HepG2 (cell line): ENCODE results near the gene ASIC3. TPM values are rescaled to one million over a fixed set of nuclear protein-coding genes. Genes with fewer than 3 reads are reported as not detected.

Experiments used
- ATAC-seq: fragments of 200-7000 bp; cut with Tn5 transposase; 3 replicates; pipeline ENCODE4 v1.9.1; 2020; ENCODE audit warnings: mild to moderate bottlenecking, moderate library complexity
- BruUV-seq: library from RNA; stranded (reverse); fragments of 400-500 nt; replicated peaks from 2 replicates; lab custom pipeline; 2021; lab: Mats Ljungman, UMichigan
- CTCF ChIA-PET: fragments of 300-600 bp; formaldehyde crosslinking; extraction: SDS; loops from one replicate; lab custom pipeline; 2021; ENCODE audit warnings: low total read pairs, inconsistent platforms, low intra/inter-chr PET ratio; lab: Yijun Ruan, JAX
- POLR2A ChIA-PET: fragments of 350-600 bp; sonication (Branson Sonifier 250); formaldehyde crosslinking; loops from one replicate; lab custom pipeline; 2020; ENCODE audit warnings: antibody characterized with exemption, inconsistent platforms; lab: Yijun Ruan, JAX
- DNase-seq: peaks from one replicate; pipeline ENCODE4 v3.0.0-alpha.2; 2015; ENCODE audit warnings: low spot score
- FAIRE-seq: peaks from 3 replicates; lab custom pipeline; 2011; peaks lifted over from hg19 to GRCh38; lab: Jason Lieb, UNC
- H2AFZ ChIP-seq: one replicate; pipeline ENCODE4 v1.6.1; 2011; ENCODE audit warnings: low read length, inconsistent platforms
- H3K27ac ChIP-seq: fragments of 300-600 bp; 3 replicates; pipeline ENCODE4 v1.8.0; 2011; ENCODE audit warnings: mixed run types, mild to moderate bottlenecking, mixed read lengths, low read length, inconsistent platforms; ENCODE audit not compliant: insufficient read depth; ENCODE audit errors: extremely low read length
- H3K27me3 ChIP-seq, 2 experiments: fragments of 200-600 bp in 1 of 2; 2 replicates in 1 of 2; 3 replicates in 1 of 2; pipeline versions ENCODE4 v1.6.0 to v1.8.0; 2011; ENCODE audit warnings: low read length in 2 of 2, mild to moderate bottlenecking in 2 of 2, moderate library complexity in 2 of 2, inconsistent platforms in 1 of 2; ENCODE audit not compliant: insufficient read depth in 2 of 2, control insufficient read depth in 1 of 2
- H3K36me3 ChIP-seq, 2 experiments: fragments of 200-600 bp in 1 of 2; replicated peaks in 1 of 2; 2 replicates in 1 of 2; 3 replicates in 1 of 2; pipeline versions ENCODE4 v1.5.1 to v1.8.0; 2011; ENCODE audit warnings: low read length in 2 of 2, inconsistent platforms in 1 of 2; ENCODE audit not compliant: insufficient read depth in 2 of 2, control insufficient read depth in 1 of 2
- H3K4me1 ChIP-seq: 2 replicates; pipeline ENCODE4 v1.5.1; 2012; ENCODE audit warnings: low read length, inconsistent platforms; ENCODE audit not compliant: insufficient read depth
- H3K4me2 ChIP-seq: 2 replicates; pipeline ENCODE4 v1.6.0; 2011; ENCODE audit warnings: low read depth, low read length, inconsistent platforms
- H3K4me3 ChIP-seq, 3 experiments: fragments of 200-600 bp in 1 of 3; sonication (generic), shearing (Covaris generic) in 1 of 3; replicated peaks in 1 of 3; 2 replicates each; pipeline ENCODE4 v1.5.1; 2011 to 2016; ENCODE audit warnings: low read length in 3 of 3, inconsistent platforms in 2 of 3, low read depth in 2 of 3, mild to moderate bottlenecking in 2 of 3, control low read depth in 1 of 3, mixed read lengths in 1 of 3; ENCODE audit not compliant: insufficient read depth in 1 of 3
- H3K79me2 ChIP-seq: one replicate; pipeline ENCODE4 v1.6.1; 2011; ENCODE audit warnings: low read length, inconsistent platforms; ENCODE audit not compliant: insufficient read depth
- H3K9ac ChIP-seq: 2 replicates; pipeline ENCODE4 v1.6.0; 2011; ENCODE audit warnings: mild to moderate bottlenecking, low read depth, low read length, inconsistent platforms; ENCODE audit not compliant: insufficient read depth
- H3K9me3 ChIP-seq: 2 replicates; pipeline ENCODE4 v1.5.1; 2012; ENCODE audit warnings: mild to moderate bottlenecking, low read length
- H4K20me1 ChIP-seq: 2 replicates; pipeline ENCODE4 v1.6.0; 2011; ENCODE audit warnings: inconsistent platforms, mild to moderate bottlenecking, low read length, moderate library complexity; ENCODE audit not compliant: insufficient read depth
- BCL6 ChIP-seq: IDR thresholded peaks from 2 replicates; pipeline ENCODE4 v1.6.1; 2016; ENCODE audit warnings: missing genetic modification reagents, missing compliant biosample characterization
- CREB3 ChIP-seq: sonication (generic); formaldehyde crosslinking; IDR thresholded peaks from 2 replicates; pipeline ENCODE4 v1.5.0; 2020; ENCODE audit warnings: missing genetic modification reagents
- HOXA5 ChIP-seq: sonication (generic); formaldehyde crosslinking; IDR thresholded peaks from 2 replicates; pipeline ENCODE4 v1.4.0; 2020; ENCODE audit warnings: missing genetic modification reagents
- MAZ ChIP-seq, 2 experiments: sonication (generic) in 1 of 2; formaldehyde crosslinking in 1 of 2; IDR thresholded peaks; 2 replicates each; pipeline versions ENCODE4 v1.5.0 to v1.6.1; 2012 to 2020; ENCODE audit warnings: low read depth in 2 of 2, mild to moderate bottlenecking in 2 of 2, borderline replicate concordance in 1 of 2, improper control_type of control experiment in 1 of 2, low read length in 1 of 2, missing genetic modification reagents in 1 of 2, moderate library complexity in 1 of 2
- PHF20 ChIP-seq: sonication (generic); formaldehyde crosslinking; IDR thresholded peaks from 2 replicates; pipeline ENCODE4 v1.5.0; 2020; ENCODE audit warnings: mild to moderate bottlenecking, missing genetic modification reagents
- SNAPC5 ChIP-seq: sonication (generic); formaldehyde crosslinking; IDR thresholded peaks from 2 replicates; pipeline ENCODE4 v1.8.1; 2023; ENCODE audit warnings: mild to moderate bottlenecking, missing genetic modification reagents, borderline replicate concordance
- TCF12 ChIP-seq, 2 experiments: fragments of 450-650 bp in 1 of 2; sonication (generic) in 1 of 2; formaldehyde crosslinking in 1 of 2; IDR thresholded peaks; 2 replicates each; pipeline versions ENCODE4 v1.6.1 to v1.8.0; 2017 to 2022; ENCODE audit warnings: antibody characterized with exemption in 1 of 2, mild to moderate bottlenecking in 1 of 2, missing genetic modification reagents in 1 of 2, moderate library complexity in 1 of 2
- TMF1 ChIP-seq: sonication (generic); formaldehyde crosslinking; IDR thresholded peaks from 2 replicates; pipeline ENCODE4 v1.8.1; 2022; ENCODE audit warnings: low read depth, missing genetic modification reagents
- ZBTB10 ChIP-seq: sonication (generic); formaldehyde crosslinking; IDR thresholded peaks from 2 replicates; pipeline ENCODE4 v1.4.0; 2020; ENCODE audit warnings: missing genetic modification reagents, borderline replicate concordance
- ZFYVE20 ChIP-seq: sonication (generic); formaldehyde crosslinking; IDR thresholded peaks from 2 replicates; pipeline ENCODE4 v1.8.0; 2023; ENCODE audit warnings: low read depth, mild to moderate bottlenecking, moderate library complexity, missing genetic modification reagents, borderline replicate concordance
- ZNF235 ChIP-seq: sonication (generic); formaldehyde crosslinking; IDR thresholded peaks from 2 replicates; pipeline ENCODE4 v1.8.1; 2023; ENCODE audit warnings: mild to moderate bottlenecking, missing genetic modification reagents, borderline replicate concordance
- ZNF570 ChIP-seq: sonication (generic); formaldehyde crosslinking; IDR thresholded peaks from 2 replicates; pipeline ENCODE4 v1.4.0; 2020; ENCODE audit warnings: mild to moderate bottlenecking, missing genetic modification reagents, borderline replicate concordance
- WGBS: methylation state at CpG from one replicate; pipeline ENCODE4 v1.1.6; 2017; ENCODE audit warnings: low lambda C conversion rate; 5-methylcytosine and 5-hydroxymethylcytosine counted together
- in situ Hi-C: cut with HindIII; loops from 2 replicates; pipeline ENCODE4 v1.10.0; 2017; ENCODE audit warnings: low pct_unique_long_range_greater_than_20kb; ENCODE audit not compliant: extremely low pct_ligation_motif_present
- intact Hi-C: fragments of 100-400 bp; cut with micrococcal nuclease; formaldehyde crosslinking; loops from one replicate; pipeline ENCODE4 v1.10.0; 2022; ENCODE audit not compliant: unreplicated experiment
- polyA plus RNA-seq, 8 experiments: library from polyadenylated mRNA; depleted of rRNA in 3 of 8; stranded (reverse) in 7 of 8; unstranded in 1 of 8; fragments of >200 nt; fragmentation: Illumina TruSeq in 4 of 8; extraction: Trizol in 4 of 8; gene quantifications; 2 replicates each; pipeline versions ENCODE4 v1.2.1 to v1.2.3, GENCODE V29; 2011 to 2016; ENCODE audit warnings: low read depth in 4 of 8, missing spikeins in 1 of 8, mixed read lengths in 1 of 8; ENCODE audit not compliant: insufficient read depth in 1 of 8
- total RNA-seq, 5 experiments: library from RNA; depleted of rRNA; stranded (reverse); fragments of >200 nt; fragmentation: Illumina TruSeq; extraction: Trizol; gene quantifications; 2 replicates each; pipeline ENCODE4 v1.2.3, GENCODE V29; 2016; ENCODE audit warnings: low read depth in 1 of 5
- TF ChIP-seq, protein P1 (sequence below): sonication (generic); formaldehyde crosslinking; IDR thresholded peaks from 2 replicates; pipeline ENCODE4 v1.8.1; 2022; ENCODE audit warnings: low read depth, mild to moderate bottlenecking, missing genetic modification reagents
- TF ChIP-seq, protein P2 (sequence below): sonication (generic); formaldehyde crosslinking; IDR thresholded peaks from 2 replicates; pipeline ENCODE4 v1.8.0; 2022; ENCODE audit warnings: mild to moderate bottlenecking, missing genetic modification reagents, moderate library complexity

The ASIC3 gene
- total and polyA plus RNA-seq, 2 of the 13 experiments (the other 11 are each of a cell fraction or from before 2014, with no cell fraction given), result 0.51 TPM; not detected in 1

DNA sequence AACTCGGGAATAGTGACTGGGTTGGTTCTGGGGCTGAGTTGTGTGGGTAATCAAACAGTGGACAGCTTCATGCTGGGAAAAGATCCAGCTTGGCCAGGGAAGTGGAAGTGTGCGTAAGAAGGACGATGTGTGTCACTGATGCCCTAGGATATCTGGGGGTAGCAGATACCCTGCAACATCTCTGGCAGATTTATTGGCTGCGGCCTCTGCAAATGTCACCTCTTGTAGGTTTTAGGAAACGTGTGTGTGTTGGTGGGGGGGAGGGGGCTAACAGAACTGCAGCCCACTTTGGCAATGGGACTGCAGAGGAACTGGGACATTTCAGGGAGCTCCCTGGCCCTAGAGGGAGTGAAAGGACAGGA, 37.0 kb downstream of the ASIC3 start:
- Histone ChIP-seq H3K27ac (no peak overlapping the region), H3K36me3 (peaks cover 0 to 1% of the 10 kb centered on the region in 2 experiments; a peak in 1 of 5 replicates), H3K4me3 (peak overlapping the region in 1 of 3 experiments; percentile 83; a peak in 2 of 6 replicates), H3K9ac (peak overlapping the region; percentile 71; the same call in 1 of the 2 replicates), H3K4me2 (peak overlapping the region; percentile 97), H3K9me3 (no peaks in the 10 kb centered on the region), H3K27me3 (no peaks in the 10 kb centered on the region; a peak in 1 of 5 replicates), H3K4me1 (peaks cover 64% of the 10 kb centered on the region), H3K79me2 (peaks cover 53% of the 10 kb centered on the region), H4K20me1 (peaks cover 22% of the 10 kb centered on the region), H2AFZ (no peak overlapping the region)
- intact Hi-C loops (loop anchor here (10.0 kb wide), 1 partner anchor 159 kb away; the partner anchor contains the start of gene SMARCD3), in situ Hi-C loops (no loop called here)
- no peak for ATAC-seq
- 0 out of 2 replicates have a peak, but pooled peaks have one; percentile 10 for TF ChIP-seq ZNF235 (CRISPR knock-in tag)
- TF ChIP-seq, protein P1, sequence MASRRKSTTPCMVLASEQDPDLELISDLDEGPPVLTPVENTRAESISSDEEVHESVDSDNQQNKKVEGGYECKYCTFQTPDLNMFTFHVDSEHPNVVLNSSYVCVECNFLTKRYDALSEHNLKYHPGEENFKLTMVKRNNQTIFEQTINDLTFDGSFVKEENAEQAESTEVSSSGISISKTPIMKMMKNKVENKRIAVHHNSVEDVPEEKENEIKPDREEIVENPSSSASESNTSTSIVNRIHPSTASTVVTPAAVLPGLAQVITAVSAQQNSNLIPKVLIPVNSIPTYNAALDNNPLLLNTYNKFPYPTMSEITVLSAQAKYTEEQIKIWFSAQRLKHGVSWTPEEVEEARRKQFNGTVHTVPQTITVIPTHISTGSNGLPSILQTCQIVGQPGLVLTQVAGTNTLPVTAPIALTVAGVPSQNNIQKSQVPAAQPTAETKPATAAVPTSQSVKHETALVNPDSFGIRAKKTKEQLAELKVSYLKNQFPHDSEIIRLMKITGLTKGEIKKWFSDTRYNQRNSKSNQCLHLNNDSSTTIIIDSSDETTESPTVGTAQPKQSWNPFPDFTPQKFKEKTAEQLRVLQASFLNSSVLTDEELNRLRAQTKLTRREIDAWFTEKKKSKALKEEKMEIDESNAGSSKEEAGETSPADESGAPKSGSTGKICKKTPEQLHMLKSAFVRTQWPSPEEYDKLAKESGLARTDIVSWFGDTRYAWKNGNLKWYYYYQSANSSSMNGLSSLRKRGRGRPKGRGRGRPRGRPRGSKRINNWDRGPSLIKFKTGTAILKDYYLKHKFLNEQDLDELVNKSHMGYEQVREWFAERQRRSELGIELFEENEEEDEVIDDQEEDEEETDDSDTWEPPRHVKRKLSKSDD (CRISPR knock-in tag), result no peak
- TF ChIP-seq TCF12 (IDR thresholded peaks at IDR 0.05), result no peak
- no peak for TF ChIP-seq TCF12 (CRISPR knock-in tag; IDR thresholded peaks at IDR 0.05)
- 0 out of 2 replicates have a peak, but pooled peaks have one; percentile 6 for TF ChIP-seq PHF20 (CRISPR knock-in tag)
- no peak for TF ChIP-seq MAZ (IDR thresholded peaks at IDR 0.05; ENCODE audit: borderline replicate concordance, low read depth, low read length)
- no peak for TF ChIP-seq MAZ (CRISPR knock-in tag; IDR thresholded peaks at IDR 0.05; ENCODE audit: low read depth)
- TF ChIP-seq, protein P2, sequence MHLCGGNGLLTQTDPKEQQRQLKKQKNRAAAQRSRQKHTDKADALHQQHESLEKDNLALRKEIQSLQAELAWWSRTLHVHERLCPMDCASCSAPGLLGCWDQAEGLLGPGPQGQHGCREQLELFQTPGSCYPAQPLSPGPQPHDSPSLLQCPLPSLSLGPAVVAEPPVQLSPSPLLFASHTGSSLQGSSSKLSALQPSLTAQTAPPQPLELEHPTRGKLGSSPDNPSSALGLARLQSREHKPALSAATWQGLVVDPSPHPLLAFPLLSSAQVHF (CRISPR knock-in tag), result no peak
- TF ChIP-seq BCL6, result no peak
- no peak for TF ChIP-seq HOXA5 (CRISPR knock-in tag)
- TF ChIP-seq ZBTB10, result no peak
- TF ChIP-seq ZFYVE20 (CRISPR knock-in tag), result no peak
- no peak for TF ChIP-seq CREB3 (CRISPR knock-in tag)
- no peak for TF ChIP-seq ZNF570 (CRISPR knock-in tag)
- TF ChIP-seq TMF1 (CRISPR knock-in tag), result peak; percentile 10; the same call in 1 of the 2 replicates
- TF ChIP-seq SNAPC5 (CRISPR knock-in tag), result no peak
- 41% methylated on average over 5 of the region's 5 CpGs for WGBS
- DNase-seq, result no peak
- BruUV-seq, result no TSS peak
- FAIRE-seq, result no peak
- CTCF ChIA-PET, result no interaction called here
- POLR2A ChIA-PET, result interaction anchor here (1.3 to 6.7 kb wide), 6 partner anchors 9 to 76 kb away, joined by 3 to 82 read pairs (median 6); partner anchors contain the start of gene SLC4A2
